Putamen (tissue), 1 donor: ENCODE measurements around the gene THSD7B.

ENCODE experiments used
- DNase-seq: peaks from one replicate; pipeline ENCODE4 v3.0.0-alpha.2; 2016; ENCODE audit warnings: low spot score

THSD7B gene

GRCh38 chr2:137156221-137156844 lies 391.0 kb downstream of the THSD7B start:
- no peak for DNase-seq

DNA sequence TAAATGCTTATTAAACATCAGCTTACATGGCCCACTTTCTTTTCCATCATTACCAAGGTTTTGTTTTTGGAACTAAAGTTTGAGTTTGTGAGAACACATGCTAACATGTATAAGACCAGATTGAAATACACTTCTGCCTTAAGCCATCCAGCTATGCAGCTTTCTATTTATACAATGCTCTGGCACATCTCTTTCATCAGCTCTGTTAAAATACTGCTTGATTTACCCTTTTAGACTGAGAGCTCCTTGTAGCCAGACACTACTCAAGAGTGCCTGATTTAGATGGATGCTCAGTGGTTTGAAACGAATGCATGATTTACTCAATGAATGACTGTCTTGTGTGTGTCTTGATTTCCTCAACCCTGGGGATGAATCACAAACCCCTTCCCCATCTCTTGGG lies 392.5 kb downstream of the THSD7B start:
- DNase-seq = no peak

- DNase-seq = no peak
These were observed 395.9 kb downstream of the THSD7B start for GRCh38 chr2:137161250-137161649.

- no peak for DNase-seq
These were observed 400.6 kb downstream of the THSD7B start for GRCh38 chr2:137165968-137166367.

DNA sequence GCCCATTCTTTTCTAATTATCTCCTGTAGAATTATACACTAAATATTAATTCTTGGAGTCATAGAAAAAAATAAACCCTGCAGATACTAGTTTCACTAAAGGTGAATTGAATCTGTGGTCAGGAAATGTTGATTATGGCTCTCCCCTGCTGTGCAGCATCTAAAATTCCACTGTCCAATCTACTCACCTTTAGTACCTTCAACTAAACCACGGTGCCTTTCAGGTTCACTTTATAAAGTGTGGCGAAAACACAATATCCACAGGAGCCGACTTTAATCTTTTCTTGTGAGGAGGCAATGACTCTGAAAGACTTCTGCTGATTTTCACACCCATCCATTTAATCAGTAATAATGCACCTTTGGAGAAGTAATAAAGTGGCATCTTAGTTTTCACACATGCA lies 402.3 kb downstream of the THSD7B start:
- no peak for DNase-seq

DNA sequence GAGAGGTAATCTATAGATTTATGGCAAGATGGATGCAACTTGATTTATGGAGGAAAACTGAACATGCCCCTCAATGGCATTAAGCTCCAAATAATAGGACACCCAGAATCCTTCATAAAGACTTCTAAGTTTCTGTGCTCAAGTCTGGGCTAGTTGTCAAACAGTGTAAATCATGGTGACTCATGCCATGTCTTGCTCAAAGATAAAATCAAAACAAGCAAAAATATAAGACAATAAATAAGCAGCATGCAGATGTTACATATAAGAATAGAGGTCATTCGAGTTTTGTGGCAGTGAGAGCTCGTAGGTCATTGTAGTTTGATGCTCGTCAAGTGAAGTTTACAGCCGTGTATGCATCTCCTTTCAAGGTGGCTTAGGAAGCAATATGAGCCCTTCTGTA lies 403.2 kb downstream of the THSD7B start:
- no peak for DNase-seq

DNA sequence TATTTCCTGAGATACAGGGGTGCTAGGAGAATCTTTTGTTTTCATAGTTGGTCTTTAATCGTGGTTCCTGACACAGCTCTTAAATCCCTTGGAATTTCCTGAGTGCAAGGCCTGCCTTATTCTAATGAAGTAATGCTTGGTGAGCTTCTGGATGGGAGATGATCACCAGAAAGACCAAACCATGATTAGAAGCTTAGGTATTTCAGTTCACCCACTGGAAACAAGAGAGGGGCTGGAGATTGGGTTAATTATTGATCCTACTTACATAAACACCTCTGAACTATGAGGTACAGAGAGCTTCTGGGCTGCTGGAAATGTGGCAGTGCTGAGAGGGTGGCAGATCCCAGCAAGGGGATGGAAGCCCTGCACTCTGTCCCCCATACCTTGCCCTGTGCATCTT lies 406.8 kb downstream of the THSD7B start:
- no peak for DNase-seq

GRCh38 chr2:137173463-137173862 lies 408.1 kb downstream of the THSD7B start:
- no peak for DNase-seq

GRCh38 chr2:137175246-137175645 lies 409.9 kb downstream of the THSD7B start:
- DNase-seq = no peak

GRCh38 chr2:137178951-137179377 lies 413.6 kb downstream of the THSD7B start:
- no peak for DNase-seq

DNA sequence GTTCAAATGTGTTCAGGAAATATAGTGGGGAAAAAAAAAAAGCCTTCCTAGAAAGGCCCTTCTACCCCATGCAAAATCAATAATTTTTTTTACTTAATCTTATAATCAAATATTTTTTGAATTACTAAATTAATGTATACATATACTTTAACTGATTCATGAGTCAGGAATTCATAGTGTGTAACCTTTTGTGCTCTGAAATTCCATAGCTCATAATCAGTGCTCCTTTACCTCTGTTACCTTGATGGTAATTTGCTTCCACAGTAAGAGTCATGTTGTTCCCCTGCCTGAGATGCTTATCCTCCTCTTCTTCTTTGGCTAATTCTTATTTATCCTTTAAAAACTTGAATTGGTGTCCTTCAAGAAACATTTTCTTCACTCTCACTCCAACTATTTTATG lies 414.2 kb downstream of the THSD7B start:
- no peak for DNase-seq

GRCh38 chr2:137180012-137180411 lies 414.7 kb downstream of the THSD7B start:
- no peak for DNase-seq

DNA sequence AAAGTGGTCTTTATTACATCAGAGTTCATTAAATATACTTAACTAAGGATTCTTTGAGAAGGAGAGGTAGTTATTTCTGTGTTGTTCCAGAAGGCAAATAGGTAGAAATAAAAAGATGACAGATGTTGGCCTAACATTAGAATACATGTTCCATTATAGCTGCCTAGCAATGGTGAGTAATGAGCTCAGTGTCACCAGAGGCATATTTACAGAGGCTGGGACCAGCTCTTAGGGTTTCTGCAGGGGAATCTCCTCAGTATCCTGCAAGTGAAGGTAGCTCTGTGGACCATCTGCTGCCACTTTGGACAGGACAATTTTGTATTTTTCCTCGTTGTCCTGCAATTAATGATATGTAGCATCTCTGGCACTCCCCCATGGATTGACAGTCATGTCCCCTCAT lies 416.0 kb downstream of the THSD7B start:
- DNase-seq = no peak

DNA sequence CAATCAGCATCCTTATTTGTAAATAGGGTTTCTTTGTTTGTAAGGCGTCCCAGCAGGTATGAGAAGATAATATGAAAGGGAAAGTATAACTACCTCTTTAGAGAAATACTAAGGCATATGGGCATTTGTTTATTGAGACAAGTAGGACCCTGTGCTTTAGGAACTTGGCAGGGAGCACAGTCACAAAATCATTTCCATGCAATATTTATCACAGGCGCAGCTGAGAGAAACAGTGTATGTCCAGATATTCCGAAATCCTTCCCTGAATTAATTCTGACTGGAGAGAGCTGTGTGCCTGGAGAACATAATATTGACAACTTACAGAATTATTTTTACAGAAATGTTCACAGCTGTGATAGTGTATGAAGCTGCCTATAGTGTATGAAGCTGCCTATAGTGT lies 416.7 kb downstream of the THSD7B start:
- DNase-seq = no peak

DNA sequence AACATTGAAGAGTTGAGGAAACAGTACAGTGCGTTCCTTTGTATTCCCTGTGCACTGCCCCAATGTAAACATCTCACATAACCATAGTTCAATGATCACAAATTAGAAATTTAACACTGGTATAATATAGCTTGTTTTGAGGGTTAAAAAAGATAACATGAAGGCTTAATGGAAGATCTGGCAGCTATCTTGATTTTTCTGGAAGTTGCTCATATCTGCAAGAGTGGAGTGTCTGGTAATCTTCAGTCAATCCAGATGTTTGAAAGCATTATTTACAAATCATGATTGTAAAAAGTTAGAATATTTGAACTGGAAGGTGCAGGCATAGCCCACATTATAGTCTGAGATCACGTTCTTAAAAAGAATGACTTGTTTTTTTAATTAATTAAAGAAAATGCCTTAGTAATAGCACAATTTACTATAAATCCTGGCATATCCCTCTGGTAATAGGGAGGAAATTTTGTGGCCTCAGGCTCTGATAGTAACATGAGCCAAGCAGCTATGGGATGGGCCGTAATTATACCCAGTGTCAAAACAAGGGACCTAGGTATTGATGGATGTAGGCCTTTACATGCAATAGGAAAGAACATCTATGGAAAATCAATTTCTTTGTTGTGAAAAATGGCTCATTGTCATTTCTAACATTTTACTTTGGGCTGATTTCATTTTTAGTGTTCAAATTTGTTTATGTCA lies 418.0 kb downstream of the THSD7B start:
- no peak for DNase-seq

DNA sequence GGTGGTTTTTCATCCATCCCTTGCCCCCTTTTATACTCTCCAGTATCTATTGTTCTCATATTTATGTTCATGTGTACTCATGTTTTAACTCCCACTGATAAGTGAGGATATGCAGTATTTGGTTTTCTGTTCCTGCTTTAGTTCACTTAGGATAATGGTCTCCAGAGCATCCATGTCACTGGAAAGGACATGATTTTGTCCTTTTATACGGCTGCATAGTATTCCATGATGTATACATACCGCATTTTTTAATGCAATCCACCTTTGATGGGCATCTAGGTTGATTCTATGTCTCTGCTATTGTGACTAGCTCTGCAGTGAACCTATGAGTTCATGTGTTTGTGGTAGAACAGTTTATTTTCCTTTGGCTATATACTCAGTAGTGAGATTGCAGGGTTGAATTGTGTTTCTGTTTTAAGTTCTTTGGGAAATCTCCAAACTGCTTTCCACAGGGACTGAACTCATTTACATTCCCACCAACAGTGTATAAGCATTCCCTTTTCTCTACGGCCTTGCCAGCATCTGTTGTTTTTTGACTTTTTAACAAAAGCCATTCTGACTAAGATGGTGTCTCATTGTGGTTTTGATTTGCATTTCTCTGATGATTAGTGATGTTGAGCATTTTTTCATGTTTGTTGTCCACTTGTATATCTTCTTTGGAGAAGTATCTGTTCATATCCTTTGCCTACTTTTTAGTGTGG lies 420.2 kb downstream of the THSD7B start:
- no peak for DNase-seq

DNA sequence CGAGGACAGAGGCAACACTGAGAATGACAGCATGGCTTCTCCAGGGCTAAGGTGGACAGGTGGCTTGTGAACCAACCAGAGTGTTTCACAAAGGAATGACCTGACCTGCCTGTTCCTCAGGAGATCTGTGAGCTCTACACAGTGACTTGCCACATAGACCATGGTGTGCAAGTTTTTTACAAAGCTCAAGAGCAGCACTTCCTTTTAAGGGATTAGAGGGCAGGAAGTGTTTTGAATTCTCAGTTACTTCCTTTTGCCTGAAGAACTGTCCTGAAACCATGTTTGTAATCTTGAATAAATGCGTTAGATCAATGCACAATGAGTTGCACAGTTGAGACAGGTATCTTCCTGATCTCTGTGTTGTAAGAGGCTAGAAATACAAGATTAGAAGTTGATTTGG lies 421.9 kb downstream of the THSD7B start:
- no peak for DNase-seq

DNA sequence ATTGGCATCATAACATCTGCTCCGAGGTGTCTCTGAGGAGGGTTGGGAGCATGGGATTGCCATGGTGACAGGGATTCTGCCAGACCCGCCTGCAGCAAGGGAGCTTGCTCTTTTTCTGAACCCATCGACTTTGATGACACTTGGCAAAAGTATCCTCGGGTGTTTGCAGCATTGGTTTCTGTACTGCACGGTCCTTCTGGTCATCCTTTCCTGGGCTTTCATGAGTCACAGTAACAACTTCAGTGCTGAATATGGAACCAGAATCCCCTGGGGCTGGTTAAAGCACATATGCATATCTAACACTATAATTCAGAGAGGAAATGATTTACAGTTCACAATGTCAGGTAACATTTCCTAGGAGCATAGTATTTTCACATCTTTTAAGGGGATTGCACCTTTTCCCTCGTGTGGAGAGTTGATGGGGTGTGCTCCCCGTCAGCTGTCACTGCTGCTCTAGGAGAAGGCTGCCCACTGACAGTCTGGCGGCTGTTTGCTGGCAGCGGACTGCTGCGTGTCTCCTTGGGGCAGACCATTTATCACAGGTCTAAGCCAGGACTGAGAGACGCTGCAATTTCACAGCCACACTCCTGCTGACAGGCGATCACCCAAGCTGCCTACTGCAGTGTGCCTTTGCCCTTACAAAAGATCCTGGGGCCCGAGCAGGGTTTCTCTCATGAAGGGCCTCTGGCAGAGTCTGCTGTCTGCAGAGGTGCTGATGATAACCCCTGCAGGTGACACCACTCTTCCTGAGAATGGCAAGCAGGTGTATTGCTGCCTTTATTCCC lies 425.3 kb downstream of the THSD7B start:
- no peak for DNase-seq

GRCh38 chr2:137192366-137193310 lies 427.3 kb downstream of the THSD7B start:
- DNase-seq = no peak

DNA sequence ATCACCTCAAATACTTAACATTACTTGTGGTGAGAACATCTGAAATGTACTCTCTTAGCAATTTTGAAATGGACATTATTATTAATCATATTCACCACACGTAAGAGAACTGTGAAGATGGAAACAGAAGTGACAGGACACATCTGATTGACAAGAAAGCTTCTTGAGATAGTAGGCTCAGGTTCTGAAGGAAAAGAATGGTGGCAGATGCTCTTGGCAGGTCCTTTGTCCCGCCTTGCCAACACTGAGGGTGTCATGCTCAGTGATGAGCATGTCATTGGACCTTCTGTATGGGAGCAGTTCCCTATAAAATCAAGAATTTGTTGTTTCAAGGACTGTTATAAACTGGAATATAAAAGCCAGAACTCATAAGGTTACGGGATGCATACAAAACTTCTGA lies 428.1 kb downstream of the THSD7B start:
- DNase-seq = no peak

- DNase-seq = no peak
These were observed 428.8 kb downstream of the THSD7B start for GRCh38 chr2:137194111-137194510.
